ENCODE measurements around the gene COPE.

- no peak for TF ChIP-seq CTCF (IDR thresholded peaks at IDR 0.05)
- TF ChIP-seq POLR2AphosphoS5 (IDR thresholded peaks at IDR 0.05), result no peak
- TF ChIP-seq POLR2A (IDR thresholded peaks at IDR 0.05), result no peak
- no peak for TF ChIP-seq EP300 (IDR thresholded peaks at IDR 0.05)
Observed at GRCh38 chr19:18913466-18913865, 5.7 kb downstream of the COPE start.
